Measurements from ENCODE around the gene HHLA2. TPM values are rescaled to one million over a fixed set of nuclear protein-coding genes. Genes with fewer than 3 reads are reported as not detected.

The HHLA2 gene
- total RNA-seq, 2 donors from 2014 or later = 2.1 TPM; not detected in 1

DNA sequence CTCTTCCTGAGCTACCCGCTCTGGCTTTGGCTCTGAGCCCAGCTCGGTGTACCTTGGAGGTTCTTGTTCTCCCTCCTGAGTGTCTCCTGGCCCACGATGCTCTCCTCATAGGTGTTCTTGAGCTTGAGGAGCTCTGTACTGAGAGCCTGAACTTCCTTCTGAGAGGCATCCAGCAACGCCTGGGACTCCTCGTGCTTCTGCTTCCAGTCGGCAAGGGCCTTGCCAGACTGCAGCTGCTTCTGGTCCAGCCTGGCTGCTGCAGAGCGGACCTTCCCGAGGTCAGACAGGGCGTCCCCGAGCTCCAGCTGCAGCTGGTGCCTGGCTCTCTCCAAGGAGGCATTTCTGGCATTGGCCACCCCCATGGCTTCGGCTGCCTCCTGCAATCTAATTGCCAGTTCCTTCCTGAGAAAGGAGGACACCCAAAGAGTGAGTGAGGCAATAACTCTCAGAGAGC lies 114.2 kb downstream of the HHLA2 start:
- H3K4me3 ChIP-seq = no peak overlapping the region
- H3K36me3 ChIP-seq (replicated peaks in 1 of 2; ENCODE audit: insufficient read depth in 1 of 2, low read depth in 2 of 2) = no peaks in the 10 kb centered on the region
- TF ChIP-seq POLR2A (IDR thresholded peaks at IDR 0.05) = no peak
- TF ChIP-seq, protein P1, sequence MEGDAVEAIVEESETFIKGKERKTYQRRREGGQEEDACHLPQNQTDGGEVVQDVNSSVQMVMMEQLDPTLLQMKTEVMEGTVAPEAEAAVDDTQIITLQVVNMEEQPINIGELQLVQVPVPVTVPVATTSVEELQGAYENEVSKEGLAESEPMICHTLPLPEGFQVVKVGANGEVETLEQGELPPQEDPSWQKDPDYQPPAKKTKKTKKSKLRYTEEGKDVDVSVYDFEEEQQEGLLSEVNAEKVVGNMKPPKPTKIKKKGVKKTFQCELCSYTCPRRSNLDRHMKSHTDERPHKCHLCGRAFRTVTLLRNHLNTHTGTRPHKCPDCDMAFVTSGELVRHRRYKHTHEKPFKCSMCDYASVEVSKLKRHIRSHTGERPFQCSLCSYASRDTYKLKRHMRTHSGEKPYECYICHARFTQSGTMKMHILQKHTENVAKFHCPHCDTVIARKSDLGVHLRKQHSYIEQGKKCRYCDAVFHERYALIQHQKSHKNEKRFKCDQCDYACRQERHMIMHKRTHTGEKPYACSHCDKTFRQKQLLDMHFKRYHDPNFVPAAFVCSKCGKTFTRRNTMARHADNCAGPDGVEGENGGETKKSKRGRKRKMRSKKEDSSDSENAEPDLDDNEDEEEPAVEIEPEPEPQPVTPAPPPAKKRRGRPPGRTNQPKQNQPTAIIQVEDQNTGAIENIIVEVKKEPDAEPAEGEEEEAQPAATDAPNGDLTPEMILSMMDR (IDR thresholded peaks at IDR 0.05) = no peak
- intact Hi-C loops (cut with DNase I) = no loop called here
- WGBS, 2 donors = 78 to 83% methylated on average over 10 to 11 of the region's 11 CpGs
- peaks cover 26% of the 10 kb centered on the region for H3K4me1 ChIP-seq
- H3K9me3 ChIP-seq = no peaks in the 10 kb centered on the region
- no peak for ATAC-seq
- no peaks in the 10 kb centered on the region for H3K27me3 ChIP-seq
- DNase-seq = no peak
- no peak overlapping the region for H3K27ac ChIP-seq

GRCh38 chr3:108412121-108412750 lies 115.9 kb downstream of the HHLA2 start:
- Histone ChIP-seq H3K27ac (peak overlapping the region in 1 of 4 donors; percentile 12), H3K4me3 (no peak overlapping the region), H3K36me3 (replicated peaks in 1 of 2; ENCODE audit: insufficient read depth in 1 of 2, low read depth in 2 of 2) (no peaks in the 10 kb centered on the region), H3K9me3 (no peaks in the 10 kb centered on the region), H3K4me1 (peaks cover 16% of the 10 kb centered on the region), H3K27me3 (no peaks in the 10 kb centered on the region)
- WGBS, 2 donors = 63 to 67% methylated on average over 6 of the region's 6 CpGs
- intact Hi-C loops (cut with DNase I) = no loop called here
- TF ChIP-seq, protein P1 (IDR thresholded peaks at IDR 0.05) = no peak
- TF ChIP-seq POLR2A (IDR thresholded peaks at IDR 0.05) = no peak
- peak in 1 of 4 donors; percentile 17 for DNase-seq
- peak; percentile 52 for ATAC-seq

DNA sequence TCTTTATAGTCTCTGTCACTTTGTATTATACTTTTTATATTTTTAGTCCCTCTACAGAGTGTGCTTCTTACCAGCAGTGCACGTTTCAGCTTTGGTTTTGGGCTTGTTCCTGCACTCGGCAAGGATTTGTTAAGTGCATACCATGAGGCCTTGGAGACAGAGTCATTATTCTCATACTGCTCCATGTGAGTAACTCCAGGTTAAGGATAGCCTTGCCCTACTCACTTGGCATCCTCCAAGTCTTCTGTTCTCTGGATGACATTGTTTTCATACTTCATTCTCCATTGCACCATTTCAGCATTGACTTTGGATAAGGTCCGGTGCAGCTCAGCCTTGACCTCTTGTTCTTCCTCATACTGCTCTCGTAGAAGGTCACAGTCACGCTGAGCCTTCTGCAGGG lies 117.7 kb downstream of the HHLA2 start:
- Histone ChIP-seq H3K4me3 (no peak overlapping the region), H3K27me3 (no peaks in the 10 kb centered on the region), H3K27ac (no peak overlapping the region), H3K4me1 (peaks cover 15% of the 10 kb centered on the region), H3K36me3 (replicated peaks in 1 of 2; ENCODE audit: insufficient read depth in 1 of 2, low read depth in 2 of 2) (no peaks in the 10 kb centered on the region), H3K9me3 (no peaks in the 10 kb centered on the region)
- WGBS, 2 donors = 67 to 78% methylated on average over 5 of the region's 5 CpGs
- intact Hi-C loops (cut with DNase I) = no loop called here
- ATAC-seq (no peak), DNase-seq (no peak)
- TF ChIP-seq, protein P1 (IDR thresholded peaks at IDR 0.05) = no peak
- no peak for TF ChIP-seq POLR2A (IDR thresholded peaks at IDR 0.05)

DNA sequence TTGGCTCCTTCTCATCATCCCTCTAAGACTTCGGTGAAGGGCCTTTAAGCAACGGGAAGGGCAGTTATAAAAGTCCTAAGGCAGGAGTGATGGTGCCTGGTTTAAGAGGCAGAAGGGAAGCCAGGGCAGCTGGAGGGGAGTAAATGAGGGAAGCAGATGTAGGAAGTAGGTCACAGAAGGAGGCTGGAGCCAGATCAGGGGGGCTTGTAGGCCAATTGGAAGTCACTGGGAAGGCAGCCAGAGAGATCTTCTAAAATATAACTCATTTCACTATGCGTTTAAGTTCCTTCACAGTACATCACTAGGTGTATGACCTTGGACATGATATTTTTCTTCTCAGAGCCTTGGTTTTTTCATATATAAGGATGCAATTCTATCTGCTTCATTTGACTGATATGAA lies 119.3 kb downstream of the HHLA2 start:
- Histone ChIP-seq H3K4me1 (peaks cover 15% of the 10 kb centered on the region), H3K27me3 (no peaks in the 10 kb centered on the region), H3K4me3 (no peak overlapping the region), H3K9me3 (no peaks in the 10 kb centered on the region), H3K36me3 (replicated peaks in 1 of 2; ENCODE audit: insufficient read depth in 1 of 2, low read depth in 2 of 2) (no peaks in the 10 kb centered on the region), H3K27ac (no peak overlapping the region)
- intact Hi-C loops (cut with DNase I) = no loop called here
- ATAC-seq (no peak), DNase-seq (no peak)
- no peak for TF ChIP-seq POLR2A (IDR thresholded peaks at IDR 0.05)
- TF ChIP-seq, protein P1 (IDR thresholded peaks at IDR 0.05) = no peak
- 67 to 74% methylated on average over 3 of the region's 3 CpGs for WGBS, 2 donors

Measured in body of pancreas (tissue), 4 donors.